ACC112 (cell line): ENCODE measurements around the gene EGR1.

Source experiments
- H2AFZ ChIP-seq: fragments of 200-600 bp; sonication (generic); one replicate; pipeline ENCODE4 v1.6.0; 2017; ENCODE audit warnings: antibody characterized with exemption, low read length; ENCODE audit not compliant: unreplicated experiment
- H3K27ac ChIP-seq: fragments of 200-600 bp; sonication (generic); 2 replicates; pipeline ENCODE4 v1.5.1; 2014; ENCODE audit warnings: low read depth, mild to moderate bottlenecking, antibody characterized with exemption, low read length, moderate library complexity
- H3K27me3 ChIP-seq: fragments of 200-600 bp; sonication (generic); 2 replicates; pipeline ENCODE4 v1.6.1; 2014; ENCODE audit warnings: mild to moderate bottlenecking, antibody characterized with exemption, low read length, moderate library complexity, mixed read lengths; ENCODE audit not compliant: insufficient read depth
- H3K36me3 ChIP-seq: fragments of 200-600 bp; sonication (generic); 2 replicates; pipeline ENCODE4 v1.6.1; 2016; ENCODE audit warnings: mild to moderate bottlenecking, antibody characterized with exemption, low read length, moderate library complexity, mixed read lengths; ENCODE audit not compliant: insufficient read depth
- H3K4me1 ChIP-seq: fragments of 200-600 bp; sonication (generic); one replicate; pipeline ENCODE4 v1.6.1; 2016; ENCODE audit warnings: low read length, mixed read lengths; ENCODE audit not compliant: insufficient read depth, unreplicated experiment, control insufficient read depth
- H3K4me3 ChIP-seq: fragments of 200-600 bp; sonication (generic); 2 replicates; pipeline ENCODE4 v1.5.1; 2014; ENCODE audit warnings: mild to moderate bottlenecking, low read depth, low read length
- H3K79me2 ChIP-seq: fragments of 200-600 bp; sonication (generic); one replicate; pipeline ENCODE4 v1.6.0; 2016; ENCODE audit warnings: low read length; ENCODE audit not compliant: control insufficient read depth, unreplicated experiment, insufficient read depth

EGR1 gene

DNA sequence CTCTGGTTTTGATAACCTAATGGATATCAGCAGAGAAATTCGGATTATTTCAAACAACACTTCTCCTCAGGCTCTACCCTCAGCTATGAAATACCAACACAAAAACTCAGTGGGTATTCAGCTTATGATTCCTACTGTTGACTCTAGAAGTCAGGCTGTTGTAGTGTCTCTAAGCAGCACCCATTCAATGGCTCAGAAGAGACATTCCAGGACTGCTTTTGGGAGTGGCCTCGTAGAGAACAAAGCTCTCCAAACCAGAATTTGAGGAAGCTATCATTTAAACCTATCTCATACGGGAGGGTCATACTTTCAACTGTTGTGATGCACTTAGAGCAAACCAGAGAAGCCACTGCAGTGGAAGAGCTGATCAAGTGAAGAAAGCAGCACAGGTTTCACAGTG is 43.7 kb downstream of the EGR1 start:
- H3K36me3 ChIP-seq, result peaks cover 24% of the 10 kb centered on the region
- no peaks in the 10 kb centered on the region for H3K79me2 ChIP-seq
- no peak overlapping the region for H3K27ac ChIP-seq
- peaks cover 14% of the 10 kb centered on the region for H3K4me1 ChIP-seq
- no peak overlapping the region for H2AFZ ChIP-seq
- H3K4me3 ChIP-seq, result no peak overlapping the region
- H3K27me3 ChIP-seq, result no peaks in the 10 kb centered on the region

DNA sequence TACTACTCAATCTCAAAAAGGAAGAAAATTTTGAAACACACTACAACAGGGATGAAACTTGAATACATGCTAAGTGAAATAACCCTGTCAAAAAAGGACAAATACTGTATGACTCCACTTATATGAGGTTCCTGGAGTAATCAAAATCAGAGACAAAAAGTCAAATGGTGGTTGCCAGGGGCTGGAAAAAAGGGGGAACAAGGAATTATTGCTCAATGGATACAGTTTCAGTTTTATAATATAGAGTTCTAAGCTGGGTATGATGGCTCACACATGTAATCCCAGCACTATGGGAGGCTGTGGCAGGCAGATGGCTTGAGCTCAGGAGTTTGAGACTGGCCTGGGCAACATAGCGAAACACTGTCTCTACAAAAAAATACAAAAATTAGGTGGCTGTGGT is 48.7 kb downstream of the EGR1 start:
- Histone ChIP-seq H3K36me3 (peaks cover 48% of the 10 kb centered on the region), H3K27ac (no peak overlapping the region), H2AFZ (no peak overlapping the region), H3K4me1 (peaks cover 2% of the 10 kb centered on the region), H3K4me3 (no peak overlapping the region), H3K79me2 (peaks cover 20% of the 10 kb centered on the region), H3K27me3 (no peaks in the 10 kb centered on the region)

DNA sequence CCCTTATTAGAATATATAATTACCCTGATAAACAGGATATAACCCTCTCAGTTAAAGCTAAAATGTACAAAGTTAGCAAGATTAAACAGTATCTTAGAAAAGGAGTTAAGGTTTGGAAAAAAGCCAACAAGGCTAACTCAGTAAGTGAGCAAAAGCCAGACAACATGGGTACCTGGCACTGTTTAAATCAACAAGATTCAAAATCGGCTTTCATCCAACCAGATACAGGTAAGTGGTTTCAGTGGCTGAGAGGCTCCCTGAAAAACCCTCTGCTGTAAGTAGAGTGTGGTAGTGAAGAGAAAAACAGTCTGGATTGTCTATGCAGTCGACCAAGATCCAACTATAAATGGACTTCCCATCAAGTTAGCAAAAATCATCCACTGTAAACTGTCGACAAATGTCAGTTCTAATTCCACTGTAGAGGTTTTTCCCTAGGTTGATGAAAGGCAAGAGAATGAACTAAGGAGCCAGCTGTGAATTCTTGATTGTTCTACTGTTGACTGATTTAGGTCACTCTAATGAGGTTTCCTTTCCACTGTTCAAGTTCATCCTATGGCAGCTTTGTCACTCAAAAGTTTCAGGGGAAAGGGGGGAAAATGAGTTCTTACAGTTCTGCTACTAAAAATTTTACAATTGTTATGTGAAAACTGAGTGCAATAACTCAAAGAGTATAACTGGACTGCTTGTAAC is 50.4 kb downstream of the EGR1 start:
- Histone ChIP-seq H3K79me2 (peaks cover 33% of the 10 kb centered on the region), H3K4me3 (no peak overlapping the region), H3K27me3 (no peaks in the 10 kb centered on the region), H2AFZ (no peak overlapping the region), H3K4me1 (peaks cover 7% of the 10 kb centered on the region), H3K27ac (no peak overlapping the region), H3K36me3 (peaks cover 43% of the 10 kb centered on the region)

DNA sequence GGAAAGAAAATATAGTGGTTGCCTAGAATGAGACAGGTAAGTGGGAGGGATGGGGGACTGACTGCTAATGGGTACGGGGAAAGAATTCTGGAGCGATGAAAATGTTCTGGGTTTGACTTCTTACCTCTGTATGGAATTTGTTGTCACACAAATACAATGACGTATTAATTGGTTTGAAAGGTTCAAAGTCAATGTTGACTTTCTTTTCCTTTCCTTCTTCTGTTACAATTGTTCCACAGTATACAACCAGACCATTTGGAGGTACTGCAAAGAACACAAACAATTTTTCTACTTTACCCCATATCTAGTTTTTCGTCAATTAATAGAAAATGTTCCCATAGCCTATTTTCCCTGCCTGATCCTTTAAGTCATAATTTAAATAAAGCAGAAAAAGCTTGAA is 52.2 kb downstream of the EGR1 start:
- peaks cover 49% of the 10 kb centered on the region for H3K79me2 ChIP-seq

More for the DNA sequence above, 52.2 kb downstream of the EGR1 start:
- Histone ChIP-seq H3K27me3 (no peaks in the 10 kb centered on the region), H3K27ac (no peak overlapping the region), H3K36me3 (peaks cover 40% of the 10 kb centered on the region), H2AFZ (no peak overlapping the region), H3K4me1 (peaks cover 7% of the 10 kb centered on the region), H3K4me3 (no peak overlapping the region)
